Pancreas (tissue), 10 donors: ENCODE results near the gene JPH3. TPM values are rescaled to one million over a fixed set of nuclear protein-coding genes. Genes with fewer than 3 reads are reported as not detected.

Experiments
- ATAC-seq, 4 donors: fragments of 200-7000 bp; cut with Tn5 transposase; one replicate each; pipeline versions ENCODE4 v1.8.0 to v1.9.1; 2020; ENCODE audit warnings: mild to moderate bottlenecking in 4 of 4, moderate library complexity in 4 of 4
- DNase-seq, 6 donors: peaks; one replicate each; pipeline ENCODE4 v3.0.0-alpha.2; 2020
- FAIRE-seq: peaks from 2 replicates; lab custom pipeline; 2012; peaks lifted over from hg19 to GRCh38; lab: Jason Lieb, UNC
- H3K27ac ChIP-seq, 4 donors: fragments of 200-600 bp; sonication (generic); 1 replicate in 3 of 4; 2 replicates in 1 of 4; pipeline versions ENCODE4 v1.5.0 to v1.8.0; 2020
- H3K27me3 ChIP-seq, 4 donors: fragments of 200-600 bp; one replicate each; pipeline ENCODE4 v1.8.0; 2021
- H3K36me3 ChIP-seq, 3 donors: fragments of 200-600 bp; sonication (generic) in 1 of 3; one replicate each; pipeline versions ENCODE4 v1.5.0 to v1.8.0; 2020 to 2021
- H3K4me1 ChIP-seq, 3 donors: fragments of 200-600 bp; one replicate each; pipeline ENCODE4 v1.8.0; 2021
- H3K4me3 ChIP-seq, 4 donors: fragments of 200-600 bp; sonication (generic) in 2 of 4; one replicate each; pipeline versions ENCODE4 v1.5.0 to v1.8.0; 2020 to 2021
- H3K9me3 ChIP-seq, 4 donors: fragments of 200-600 bp; one replicate each; pipeline ENCODE4 v1.8.0; 2021
- CTCF ChIP-seq, 4 donors: fragments of 200-600 bp; sonication (generic) in 3 of 4; IDR thresholded peaks; one replicate each; pipeline versions ENCODE4 v1.5.0 to v1.8.0; 2021; ENCODE audit warnings: antibody characterized with exemption in 4 of 4
- WGBS, 2 donors: extraction: QIAGEN DNeasy Blood & Tissue Kit; methylation state at CpG; one replicate each; pipeline ENCODE4 v1.1.7; 2013; 5-methylcytosine and 5-hydroxymethylcytosine counted together
- intact Hi-C, 3 donors: fragments of 100-400 bp; cut with DNase I; formaldehyde crosslinking; loops; one replicate each; pipeline versions ENCODE4 v1.11.1 to v1.14.2; 2022
- polyA plus RNA-seq, 2 donors: library from polyadenylated mRNA; stranded (reverse); fragments of 200-250 nt; gene quantifications; one replicate each; pipeline ENCODE4 v1.2.3, GENCODE V29; 2013
- total RNA-seq, 6 donors: library from RNA; stranded (reverse); fragmentation: NEBNext Ultra II Directional in 4 of 6; extraction: Animal tissue kit (Norgen Biotek cat#: 25700) in 4 of 6; gene quantifications; one replicate each; pipeline versions ENCODE4 v1.2.1 to v1.2.4, GENCODE V29; 2021 to 2023
- donor health status: healthy with polysubstance abuse.
- donor health status: DM: no; HTN: no; CAD: no; lungs with moderate emphysema.
- donor health status: DM: no; HTN: no; CAD: no.
- donor health status: control.
- donor health status: control.
- donor health status: Bipolar disorder and iron deficiency.
- donor health status: DM: yes; HTN: yes; CAD: no.
- donor health status: DM: no; HTN: no; CAD: no.
- donor health status: DM: no; HTN: no; CAD: no.
- donor health status: DM: yes; HTN: yes; CAD: no.

JPH3 gene
- total and polyA plus RNA-seq, 8 donors = 0.09 to 1.9 (median 0.41) TPM

GRCh38 chr16:87692176-87692575, 89.9 kb downstream of the JPH3 start:
- FAIRE-seq (no peak), DNase-seq (no peak), ATAC-seq (no peak)
- Histone ChIP-seq H3K4me3 (no peak overlapping the region), H3K4me1 (no peaks in the 10 kb centered on the region), H3K27ac (no peak overlapping the region), H3K36me3 (peaks cover 0 to 10% (median 0%) of the 10 kb centered on the region in 3 donors), H3K9me3 (no peaks in the 10 kb centered on the region), H3K27me3 (no peaks in the 10 kb centered on the region)
- WGBS, 2 donors = 59% methylated on average over 7 of the region's 7 CpGs
- TF ChIP-seq CTCF (IDR thresholded peaks at IDR 0.05) = no peak
- intact Hi-C loops = no loop called here

GRCh38 chr16:87692756-87693155, 90.4 kb downstream of the JPH3 start:
- Histone ChIP-seq H3K36me3 (peaks cover 0 to 10% (median 0%) of the 10 kb centered on the region in 3 donors), H3K9me3 (no peaks in the 10 kb centered on the region), H3K27me3 (no peaks in the 10 kb centered on the region), H3K4me1 (no peaks in the 10 kb centered on the region), H3K27ac (no peak overlapping the region), H3K4me3 (no peak overlapping the region)
- WGBS, 2 donors = 69 to 73% methylated on average over 12 of the region's 12 CpGs
- no peak for TF ChIP-seq CTCF (IDR thresholded peaks at IDR 0.05)
- no peak for FAIRE-seq
- intact Hi-C loops = no loop called here
- DNase-seq = no peak
- ATAC-seq = peak in 1 of 4 donors; percentile 3

GRCh38 chr16:87693827-87694226, 91.5 kb downstream of the JPH3 start:
- Histone ChIP-seq H3K4me3 (no peak overlapping the region), H3K9me3 (no peaks in the 10 kb centered on the region), H3K27ac (no peak overlapping the region), H3K4me1 (no peaks in the 10 kb centered on the region), H3K27me3 (no peaks in the 10 kb centered on the region), H3K36me3 (peaks cover 0 to 10% (median 0%) of the 10 kb centered on the region in 3 donors)
- WGBS, 2 donors = 90 to 92% methylated on average over 16 of the region's 16 CpGs
- DNase-seq (peak in 1 of 6 donors; percentile 50), FAIRE-seq (no peak), ATAC-seq (no peak)
- no peak for TF ChIP-seq CTCF (IDR thresholded peaks at IDR 0.05)
- intact Hi-C loops = no loop called here

- FAIRE-seq (no peak), DNase-seq (peak in 1 of 6 donors; percentile 54), ATAC-seq (no peak)
- Histone ChIP-seq H3K27me3 (no peaks in the 10 kb centered on the region), H3K4me1 (no peaks in the 10 kb centered on the region), H3K9me3 (no peaks in the 10 kb centered on the region), H3K27ac (no peak overlapping the region), H3K4me3 (no peak overlapping the region), H3K36me3 (peaks cover 0 to 10% (median 0%) of the 10 kb centered on the region in 3 donors)
- 92 to 93% methylated on average over 20 of the region's 20 CpGs for WGBS, 2 donors
- intact Hi-C loops = no loop called here
- no peak for TF ChIP-seq CTCF (IDR thresholded peaks at IDR 0.05)
Measured at GRCh38 chr16:87694441-87695125, 92.3 kb downstream of the JPH3 start.

GRCh38 chr16:87695534-87695933, 93.2 kb downstream of the JPH3 start:
- intact Hi-C loops = no loop called here
- 92% methylated on average over 12 of the region's 12 CpGs for WGBS, 2 donors

More at GRCh38 chr16:87695534-87695933, 93.2 kb downstream of the JPH3 start:
- DNase-seq = peak in 1 of 6 donors; percentile 67
- H3K27ac ChIP-seq = no peak overlapping the region
- no peak overlapping the region for H3K4me3 ChIP-seq
- no peaks in the 10 kb centered on the region for H3K4me1 ChIP-seq
- FAIRE-seq = no peak
- no peaks in the 10 kb centered on the region for H3K9me3 ChIP-seq
- TF ChIP-seq CTCF (IDR thresholded peaks at IDR 0.05) = no peak
- no peaks in the 10 kb centered on the region for H3K27me3 ChIP-seq
- H3K36me3 ChIP-seq = peaks cover 0 to 14% (median 0%) of the 10 kb centered on the region in 3 donors
- ATAC-seq = no peak
